ENCODE data around the gene ISYNA1. TPM values are rescaled to one million over a fixed set of nuclear protein-coding genes. Genes with fewer than 3 reads are reported as not detected.

Gene ISYNA1
- total RNA-seq, 2 experiments from 2014 or later: 48.6 to 54.9 TPM

- H3K4me1 Mint-ChIP-seq (ENCODE audit: low read depth): peaks cover 21% of the 10 kb centered on the region
- no peaks in the 10 kb centered on the region for H3K27me3 Mint-ChIP-seq
- H3K36me3 Mint-ChIP-seq (ENCODE audit: low read depth): peaks cover 14% of the 10 kb centered on the region
These were observed 6.6 kb upstream of the ISYNA1 start for GRCh38 chr19:18444513-18444912.

GRCh38 chr19:18443831-18444230 lies 5.9 kb upstream of the ISYNA1 start:
- ATAC-seq: no peak
- peaks cover 24% of the 10 kb centered on the region for H3K4me1 Mint-ChIP-seq (ENCODE audit: low read depth)

More at GRCh38 chr19:18444513-18444912, 6.6 kb upstream of the ISYNA1 start:
- Mint-ChIP-seq H3K9me3 (peaks cover 3% of the 10 kb centered on the region), H3K27ac (no peak overlapping the region), H3K4me3 (no peak overlapping the region)
- ChIA-PET CTCF (no interaction called here), POLR2A (no interaction called here)
- no peak for TF ChIP-seq CTCF (IDR thresholded peaks at IDR 0.05)
- intact Hi-C loops (cut with micrococcal nuclease): no loop called here
- ATAC-seq (no peak), DNase-seq (no peak)

GRCh38 chr19:18443406-18443805 lies 5.5 kb upstream of the ISYNA1 start:
- ChIA-PET CTCF (interaction anchor here (1.2 to 1.4 kb wide), 3 partner anchors 8 to 26 kb away, joined by 3 to 4 read pairs (median 3); no protein-coding TSS in a partner anchor), POLR2A (interaction anchor here (1.3 kb wide), 1 partner anchor 15 kb away, joined by 3 read pairs; no protein-coding TSS in a partner anchor)
- H3K27me3 Mint-ChIP-seq: no peaks in the 10 kb centered on the region
- H3K4me3 Mint-ChIP-seq: no peak overlapping the region
- ATAC-seq (no peak), DNase-seq (no peak)
- no peak for TF ChIP-seq CTCF (IDR thresholded peaks at IDR 0.05)
- H3K27ac Mint-ChIP-seq: peak overlapping the region; percentile 36
- intact Hi-C loops (cut with micrococcal nuclease): no loop called here
- H3K4me1 Mint-ChIP-seq (ENCODE audit: low read depth): peaks cover 24% of the 10 kb centered on the region
- H3K9me3 Mint-ChIP-seq: peaks cover 3% of the 10 kb centered on the region
- H3K36me3 Mint-ChIP-seq (ENCODE audit: low read depth): peaks cover 10% of the 10 kb centered on the region

More at GRCh38 chr19:18443831-18444230, 5.9 kb upstream of the ISYNA1 start:
- peaks cover 3% of the 10 kb centered on the region for H3K9me3 Mint-ChIP-seq
- H3K27ac Mint-ChIP-seq: no peak overlapping the region
- DNase-seq: no peak
- peaks cover 11% of the 10 kb centered on the region for H3K36me3 Mint-ChIP-seq (ENCODE audit: low read depth)
- H3K4me3 Mint-ChIP-seq: no peak overlapping the region
- no peak for TF ChIP-seq CTCF (IDR thresholded peaks at IDR 0.05)
- intact Hi-C loops (cut with micrococcal nuclease): no loop called here
- ChIA-PET POLR2A (interaction anchor here (1.3 kb wide), 1 partner anchor 15 kb away, joined by 3 read pairs; no protein-coding TSS in a partner anchor), CTCF (interaction anchor here (1.2 to 1.4 kb wide), 2 partner anchors 12 to 26 kb away, joined by 3 read pairs; no protein-coding TSS in a partner anchor)
- no peaks in the 10 kb centered on the region for H3K27me3 Mint-ChIP-seq

- TF ChIP-seq CTCF (IDR thresholded peaks at IDR 0.05): no peak
- H3K27ac Mint-ChIP-seq: peak overlapping the region; percentile 86
- peaks cover 24% of the 10 kb centered on the region for H3K4me1 Mint-ChIP-seq (ENCODE audit: low read depth)
- no peak for DNase-seq
- CTCF ChIA-PET: interaction anchor here (0.7 to 1.4 kb wide), 4 partner anchors 8 to 77 kb away, joined by 3 to 4 read pairs (median 4); no protein-coding TSS in a partner anchor
- no peak overlapping the region for H3K4me3 Mint-ChIP-seq
- H3K9me3 Mint-ChIP-seq: peaks cover 3% of the 10 kb centered on the region
- H3K27me3 Mint-ChIP-seq: no peaks in the 10 kb centered on the region
- peaks cover 8% of the 10 kb centered on the region for H3K36me3 Mint-ChIP-seq (ENCODE audit: low read depth)
- intact Hi-C loops (cut with micrococcal nuclease): no loop called here
- no peak for ATAC-seq
- POLR2A ChIA-PET: interaction anchor here (1.3 kb wide), 1 partner anchor 14 kb away, joined by 3 read pairs; no protein-coding TSS in a partner anchor
These were observed 5.0 kb upstream of the ISYNA1 start for GRCh38 chr19:18442941-18443340.
